WTC11 (cell line): ENCODE data around the gene IRS1. TPM values are rescaled to one million over a fixed set of nuclear protein-coding genes. Genes with fewer than 3 reads are reported as not detected.

Experiments used
- ATAC-seq: fragments of 200-7000 bp; cut with Tn5 transposase; 2 replicates; pipeline ENCODE4 v1.10.0; 2021; ENCODE audit warnings: mild to moderate bottlenecking, moderate library complexity
- CTCF ChIA-PET: fragments of 300-600 bp; sonication (Branson Sonifier 250); formaldehyde crosslinking; loops from one replicate; lab custom pipeline; 2021; ENCODE audit warnings: antibody characterized with exemption; lab: Charles Lee
- POLR2A ChIA-PET: fragments of 350-600 bp; sonication (Branson Sonifier 250); formaldehyde crosslinking; loops from one replicate; lab custom pipeline; 2021; ENCODE audit warnings: antibody characterized with exemption; lab: Charles Lee
- DNase-seq: peaks from one replicate; pipeline ENCODE4 v3.0.0; 2021; ENCODE audit warnings: low spot score
- H3K27ac Mint-ChIP-seq: 2 replicates; pipeline ENCODE4 v1.8.0; 2021; ENCODE audit warnings: mixed read lengths
- H3K27me3 Mint-ChIP-seq: 2 replicates; pipeline ENCODE4 v1.8.0; 2021; ENCODE audit warnings: low read depth, mild to moderate bottlenecking, moderate library complexity, mixed read lengths
- H3K36me3 Mint-ChIP-seq: 2 replicates; pipeline ENCODE4 v1.8.0; 2021; ENCODE audit warnings: mixed read lengths
- H3K4me1 Mint-ChIP-seq: 2 replicates; pipeline ENCODE4 v1.8.0; 2022; ENCODE audit warnings: mixed read lengths
- H3K4me3 Mint-ChIP-seq: 2 replicates; pipeline ENCODE4 v1.8.0; 2021; ENCODE audit warnings: mild to moderate bottlenecking, moderate library complexity, mixed read lengths
- H3K9me3 Mint-ChIP-seq: 2 replicates; pipeline ENCODE4 v1.8.0; 2021; ENCODE audit warnings: mixed read lengths
- ATF2 ChIP-seq: sonication (generic); formaldehyde crosslinking; IDR thresholded peaks from 2 replicates; pipeline ENCODE4 v1.8.1; 2022; ENCODE audit warnings: low read depth, missing genetic modification reagents, borderline replicate concordance
- ATF3 ChIP-seq: sonication (generic); formaldehyde crosslinking; conservative IDR thresholded peaks from 2 replicates; pipeline ENCODE4 v1.8.1; 2022; ENCODE audit warnings: mild to moderate bottlenecking, missing genetic modification reagents
- ETV6 ChIP-seq: sonication (generic); formaldehyde crosslinking; IDR thresholded peaks from 2 replicates; pipeline ENCODE4 v1.8.1; 2022; ENCODE audit warnings: mild to moderate bottlenecking, missing genetic modification reagents
- IRF1 ChIP-seq: sonication (generic); formaldehyde crosslinking; IDR thresholded peaks from 2 replicates; pipeline ENCODE4 v1.8.0; 2023; ENCODE audit warnings: missing genetic modification reagents
- NFYB ChIP-seq: sonication (generic); formaldehyde crosslinking; conservative IDR thresholded peaks from 2 replicates; pipeline ENCODE4 v1.8.0; 2022; ENCODE audit warnings: low read depth, missing genetic modification reagents
- OVOL2 ChIP-seq: fragments of 250-450 bp; sonication (Bioruptor Pico); IDR thresholded peaks from 2 replicates; pipeline ENCODE4 v1.9.0; 2021; ENCODE audit warnings: mild to moderate bottlenecking, borderline replicate concordance
- PRDM15 ChIP-seq: sonication (generic); formaldehyde crosslinking; IDR thresholded peaks from 2 replicates; pipeline ENCODE4 v1.8.0; 2022; ENCODE audit warnings: missing genetic modification reagents
- RORB ChIP-seq: fragments of 250-450 bp; sonication (Bioruptor Pico); IDR thresholded peaks from 2 replicates; pipeline ENCODE4 v1.9.0; 2021; ENCODE audit warnings: mild to moderate bottlenecking
- SOX15 ChIP-seq: fragments of 250-450 bp; sonication (Bioruptor Pico); IDR thresholded peaks from 2 replicates; pipeline ENCODE4 v1.9.0; 2021; ENCODE audit warnings: mild to moderate bottlenecking
- ZBTB43 ChIP-seq: sonication (generic); formaldehyde crosslinking; IDR thresholded peaks from 2 replicates; pipeline ENCODE4 v1.8.1; 2023; ENCODE audit warnings: mild to moderate bottlenecking, missing genetic modification reagents
- ZMAT4 ChIP-seq: fragments of 250-450 bp; sonication (Bioruptor Pico); IDR thresholded peaks from 2 replicates; pipeline ENCODE4 v1.9.0; 2021; ENCODE audit warnings: mild to moderate bottlenecking
- ZNF121 ChIP-seq: sonication (generic); formaldehyde crosslinking; IDR thresholded peaks from 2 replicates; pipeline ENCODE4 v1.8.0; 2023; ENCODE audit warnings: missing genetic modification reagents
- ZNF281 ChIP-seq: sonication (generic); formaldehyde crosslinking; IDR thresholded peaks from 2 replicates; pipeline ENCODE4 v1.8.0; 2023; ENCODE audit warnings: mild to moderate bottlenecking, missing genetic modification reagents
- ZNF423 ChIP-seq: fragments of 250-450 bp; sonication (Bioruptor Pico); IDR thresholded peaks from 2 replicates; pipeline ENCODE4 v2.1.2; 2022; ENCODE audit warnings: mild to moderate bottlenecking, moderate library complexity
- ZNF671 ChIP-seq: fragments of 250-450 bp; sonication (Bioruptor Pico); IDR thresholded peaks from 2 replicates; pipeline ENCODE4 v1.8.0; 2021; ENCODE audit warnings: mild to moderate bottlenecking
- ZSCAN18 ChIP-seq: fragments of 250-450 bp; sonication (Bioruptor Pico); IDR thresholded peaks from 2 replicates; pipeline ENCODE4 v2.1.2; 2022; ENCODE audit warnings: mild to moderate bottlenecking, moderate library complexity
- total RNA-seq: library from RNA; stranded (reverse); gene quantifications from 3 replicates; pipeline ENCODE4 v1.2.3, GENCODE V29; 2021

The IRS1 gene
- total RNA-seq, 1 experiment from 2014 or later, result 22.9 TPM

GRCh38 chr2:226760412-226761194, 39.0 kb downstream of the IRS1 start:
- peaks cover 29% of the 10 kb centered on the region for H3K4me1 Mint-ChIP-seq

GRCh38 chr2:226759768-226760167, 39.9 kb downstream of the IRS1 start:
- peaks cover 37% of the 10 kb centered on the region for H3K4me1 Mint-ChIP-seq
- no peak for DNase-seq
- no peak overlapping the region for H3K4me3 Mint-ChIP-seq
- no peak for ATAC-seq
- no peaks in the 10 kb centered on the region for H3K9me3 Mint-ChIP-seq
- POLR2A ChIA-PET, result no interaction called here
- TF ChIP-seq ZNF423 (CRISPR knock-in tag) (no peak), ZNF671 (CRISPR knock-in tag) (no peak), OVOL2 (no peak), ZBTB43 (CRISPR knock-in tag) (no peak)
- CTCF ChIA-PET, result interaction anchor here (1.0 kb wide), 1 partner anchor 8 kb away, joined by 4 read pairs; no protein-coding TSS in a partner anchor
- no peak overlapping the region for H3K27ac Mint-ChIP-seq
- peaks cover 6% of the 10 kb centered on the region for H3K36me3 Mint-ChIP-seq
- no peaks in the 10 kb centered on the region for H3K27me3 Mint-ChIP-seq

More at GRCh38 chr2:226760412-226761194, 39.0 kb downstream of the IRS1 start:
- CTCF ChIA-PET, result interaction anchor here (0.7 to 1.2 kb wide), 2 partner anchors 10 to 18 kb away, joined by 3 to 4 read pairs; no protein-coding TSS in a partner anchor
- POLR2A ChIA-PET, result no interaction called here
- Mint-ChIP-seq H3K36me3 (peaks cover 10% of the 10 kb centered on the region), H3K27me3 (no peaks in the 10 kb centered on the region), H3K27ac (no peak overlapping the region), H3K9me3 (peaks cover 6% of the 10 kb centered on the region), H3K4me3 (no peak overlapping the region)
- no peak for ATAC-seq
- no peak for DNase-seq
- no peak for TF ChIP-seq PRDM15 (CRISPR knock-in tag)
- no peak for TF ChIP-seq ETV6 (CRISPR knock-in tag)

- Mint-ChIP-seq H3K36me3 (peaks cover 2% of the 10 kb centered on the region), H3K9me3 (no peaks in the 10 kb centered on the region), H3K4me3 (no peak overlapping the region), H3K27me3 (no peaks in the 10 kb centered on the region), H3K4me1 (peaks cover 39% of the 10 kb centered on the region), H3K27ac (0 out of 2 replicates have a peak overlapping the region, but pooled peaks have one; percentile 41)
- ATAC-seq (no peak), DNase-seq (no peak)
- ChIA-PET POLR2A (no interaction called here), CTCF (interaction anchor here (1.0 kb wide), 1 partner anchor 8 kb away, joined by 4 read pairs; no protein-coding TSS in a partner anchor)
- no peak for TF ChIP-seq ATF3 (CRISPR knock-in tag)
- TF ChIP-seq ZNF121 (CRISPR knock-in tag), result no peak
- no peak for TF ChIP-seq SOX15
- TF ChIP-seq ATF2 (CRISPR knock-in tag), result no peak
- no peak for TF ChIP-seq ZNF281
- no peak for TF ChIP-seq ZMAT4 (CRISPR knock-in tag)
- no peak for TF ChIP-seq ZSCAN18 (CRISPR knock-in tag)
- no peak for TF ChIP-seq NFYB
- TF ChIP-seq IRF1 (CRISPR knock-in tag), result no peak
- TF ChIP-seq RORB, result no peak
These were observed 40.5 kb downstream of the IRS1 start for GRCh38 chr2:226758921-226759640.
